ENCODE measurements around the gene NFXL1.

GRCh38 chr4:47899639-47900038 is 14.7 kb downstream of the NFXL1 start:
- TF ChIP-seq CTCF (IDR thresholded peaks at IDR 0.05) (no peak), EP300 (IDR thresholded peaks at IDR 0.05) (no peak)
